ENCODE results near the gene EFS.
A peak's percentile ranks its signal among the peaks of the same experiment; 100 is the strongest.
"Not testable (repeated sequence)": the region's sequence is repeated elsewhere in the genome, so short reads cannot be mapped to it uniquely, and the experiment has no call there.

EFS gene

DNA sequence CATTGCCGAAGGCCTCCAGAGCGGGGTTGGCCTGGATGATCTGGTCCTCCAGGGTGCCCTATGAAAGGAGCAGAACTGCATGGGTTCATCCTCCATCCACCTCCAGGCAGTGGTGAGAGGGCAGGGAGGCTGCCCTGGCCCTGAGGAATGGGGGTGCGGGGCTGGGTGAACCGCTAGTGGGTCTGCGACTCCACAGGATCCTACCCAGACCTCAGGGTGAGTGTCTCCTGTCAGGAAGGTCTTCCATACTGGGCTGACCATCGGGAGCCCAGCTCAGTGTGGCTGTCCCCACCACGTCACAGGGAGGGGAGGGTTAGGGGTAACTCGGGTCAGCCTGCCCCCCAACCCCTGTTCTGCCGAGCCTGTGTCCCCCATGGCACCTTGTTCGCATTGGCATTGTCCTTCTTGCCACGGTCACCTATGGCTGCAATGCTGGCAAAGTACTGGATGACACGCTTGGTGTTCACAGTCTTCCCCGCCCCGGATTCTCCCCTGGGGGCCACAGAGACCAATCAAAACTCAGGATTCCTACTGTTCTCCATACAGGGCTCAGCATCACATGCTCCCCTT, 39.4 kb upstream of the EFS start:
- no peak overlapping the region for H3K27ac Mint-ChIP-seq
- no peak for ATAC-seq
- no peak overlapping the region for H3K4me3 Mint-ChIP-seq
- H3K36me3 Mint-ChIP-seq (ENCODE audit: low read depth), result no peaks in the 10 kb centered on the region
- no peaks in the 10 kb centered on the region for H3K9me3 Mint-ChIP-seq
- no peaks in the 10 kb centered on the region for H3K4me1 Mint-ChIP-seq
- no peak for DNase-seq
- peaks cover 11% of the 10 kb centered on the region for H3K27me3 Mint-ChIP-seq

GRCh38 chr14:23403908-23404307, 38.9 kb upstream of the EFS start:
- Mint-ChIP-seq H3K4me1 (no peaks in the 10 kb centered on the region), H3K9me3 (no peaks in the 10 kb centered on the region), H3K4me3 (no peak overlapping the region), H3K27ac (no peak overlapping the region), H3K36me3 (ENCODE audit: low read depth) (no peaks in the 10 kb centered on the region), H3K27me3 (peaks cover 11% of the 10 kb centered on the region)
- ATAC-seq, result no peak
- no peak for DNase-seq

- no peak overlapping the region for H3K27ac Mint-ChIP-seq
- DNase-seq (no peak), ATAC-seq (no peak)
- H3K4me3 Mint-ChIP-seq, result no peak overlapping the region
- no peaks in the 10 kb centered on the region for H3K9me3 Mint-ChIP-seq
- peaks cover 11% of the 10 kb centered on the region for H3K27me3 Mint-ChIP-seq
- H3K36me3 Mint-ChIP-seq (ENCODE audit: low read depth), result no peaks in the 10 kb centered on the region
- no peaks in the 10 kb centered on the region for H3K4me1 Mint-ChIP-seq
Measured at GRCh38 chr14:23403139-23403438, 38.1 kb upstream of the EFS start.

- peaks cover 8% of the 10 kb centered on the region for H3K27me3 Mint-ChIP-seq
- ATAC-seq (no peak), DNase-seq (no peak)
- H3K4me1 Mint-ChIP-seq, result no peaks in the 10 kb centered on the region
- H3K9me3 Mint-ChIP-seq, result no peaks in the 10 kb centered on the region
- no peak overlapping the region for H3K4me3 Mint-ChIP-seq
- H3K36me3 Mint-ChIP-seq (ENCODE audit: low read depth), result no peaks in the 10 kb centered on the region
- no peak overlapping the region for H3K27ac Mint-ChIP-seq
Measured at GRCh38 chr14:23402296-23403138, 37.5 kb upstream of the EFS start.

- H3K4me3 Mint-ChIP-seq, result no peak overlapping the region
- H3K27me3 Mint-ChIP-seq, result peaks cover 7% of the 10 kb centered on the region
- H3K27ac Mint-ChIP-seq, result peak overlapping the region; percentile 32
- no peaks in the 10 kb centered on the region for H3K9me3 Mint-ChIP-seq
- H3K36me3 Mint-ChIP-seq (ENCODE audit: low read depth), result no peaks in the 10 kb centered on the region
- H3K4me1 Mint-ChIP-seq, result no peaks in the 10 kb centered on the region
- DNase-seq (no peak), ATAC-seq (no peak)
Measured at GRCh38 chr14:23401291-23401690, 36.3 kb upstream of the EFS start.

GRCh38 chr14:23400496-23401149, 35.7 kb upstream of the EFS start:
- not testable (repeated sequence) for H3K36me3 Mint-ChIP-seq (ENCODE audit: low read depth); ATAC-seq; H3K27ac Mint-ChIP-seq; H3K4me1 Mint-ChIP-seq; H3K4me3 Mint-ChIP-seq; H3K27me3 Mint-ChIP-seq; DNase-seq; H3K9me3 Mint-ChIP-seq

GRCh38 chr14:23399591-23399990, 34.6 kb upstream of the EFS start:
- no peaks in the 10 kb centered on the region for H3K4me1 Mint-ChIP-seq
- ATAC-seq (no peak), DNase-seq (no peak)
- no peaks in the 10 kb centered on the region for H3K36me3 Mint-ChIP-seq (ENCODE audit: low read depth)
- H3K9me3 Mint-ChIP-seq, result no peaks in the 10 kb centered on the region
- no peak overlapping the region for H3K4me3 Mint-ChIP-seq
- H3K27ac Mint-ChIP-seq, result no peak overlapping the region
- peaks cover 8% of the 10 kb centered on the region for H3K27me3 Mint-ChIP-seq

- ATAC-seq (no peak), DNase-seq (no peak)
- Mint-ChIP-seq H3K4me1 (no peaks in the 10 kb centered on the region), H3K9me3 (no peaks in the 10 kb centered on the region), H3K4me3 (no peak overlapping the region), H3K27ac (no peak overlapping the region), H3K36me3 (ENCODE audit: low read depth) (no peaks in the 10 kb centered on the region), H3K27me3 (peaks cover 8% of the 10 kb centered on the region)
Measured at GRCh38 chr14:23399136-23399535, 34.2 kb upstream of the EFS start.

GRCh38 chr14:23398348-23398747, 33.4 kb upstream of the EFS start:
- no peak overlapping the region for H3K4me3 Mint-ChIP-seq
- no peaks in the 10 kb centered on the region for H3K36me3 Mint-ChIP-seq (ENCODE audit: low read depth)
- H3K27me3 Mint-ChIP-seq, result peaks cover 7% of the 10 kb centered on the region
- DNase-seq, result no peak
- H3K27ac Mint-ChIP-seq, result no peak overlapping the region
- ATAC-seq, result no peak
- H3K4me1 Mint-ChIP-seq, result no peaks in the 10 kb centered on the region
- H3K9me3 Mint-ChIP-seq, result no peaks in the 10 kb centered on the region

- ATAC-seq (no peak), DNase-seq (no peak)
- Mint-ChIP-seq H3K36me3 (ENCODE audit: low read depth) (no peaks in the 10 kb centered on the region), H3K27ac (no peak overlapping the region), H3K4me3 (no peak overlapping the region), H3K4me1 (no peaks in the 10 kb centered on the region), H3K9me3 (no peaks in the 10 kb centered on the region), H3K27me3 (peaks cover 3% of the 10 kb centered on the region)
Measured at GRCh38 chr14:23396781-23397407, 31.9 kb upstream of the EFS start.

- Mint-ChIP-seq H3K27ac (no peak overlapping the region), H3K36me3 (ENCODE audit: low read depth) (no peaks in the 10 kb centered on the region), H3K4me1 (no peaks in the 10 kb centered on the region), H3K4me3 (no peak overlapping the region), H3K27me3 (peaks cover 3% of the 10 kb centered on the region), H3K9me3 (no peaks in the 10 kb centered on the region)
- no peak for ATAC-seq
- DNase-seq, result no peak
Measured at GRCh38 chr14:23396126-23396525, 31.2 kb upstream of the EFS start.

GRCh38 chr14:23392613-23393012, 27.6 kb upstream of the EFS start:
- ATAC-seq (no peak), DNase-seq (no peak)
- Mint-ChIP-seq H3K9me3 (no peaks in the 10 kb centered on the region), H3K36me3 (ENCODE audit: low read depth) (no peaks in the 10 kb centered on the region), H3K4me3 (no peak overlapping the region), H3K4me1 (no peaks in the 10 kb centered on the region), H3K27ac (no peak overlapping the region), H3K27me3 (peaks cover 5% of the 10 kb centered on the region)

GRCh38 chr14:23389871-23390270, 24.9 kb upstream of the EFS start:
- not testable (repeated sequence) for H3K27me3 Mint-ChIP-seq; DNase-seq; H3K4me1 Mint-ChIP-seq; H3K27ac Mint-ChIP-seq; H3K9me3 Mint-ChIP-seq; ATAC-seq; H3K4me3 Mint-ChIP-seq; H3K36me3 Mint-ChIP-seq (ENCODE audit: low read depth)

DNA sequence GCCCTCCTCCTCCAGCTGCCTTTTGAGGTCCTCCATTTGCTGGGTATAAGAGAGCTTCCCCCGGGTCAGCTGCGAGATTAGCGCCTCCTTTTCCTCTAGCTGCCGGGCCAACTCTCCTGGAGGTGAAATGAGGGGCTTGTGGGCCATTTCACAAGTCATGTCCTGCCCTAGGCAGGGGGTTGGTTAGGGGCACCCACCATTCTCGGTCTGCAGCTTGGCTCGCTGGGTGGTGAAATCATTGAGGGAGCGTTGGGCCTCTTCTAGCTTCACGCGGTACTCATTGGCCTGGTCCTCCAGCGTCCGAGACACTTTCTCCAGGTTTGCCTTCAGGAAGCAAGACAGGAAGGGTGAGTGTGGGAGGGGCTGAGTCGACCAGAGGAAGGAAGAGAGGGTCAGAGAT, 24.4 kb upstream of the EFS start:
- Mint-ChIP-seq H3K4me3 (no peak overlapping the region), H3K27me3 (peaks cover 2% of the 10 kb centered on the region), H3K9me3 (no peaks in the 10 kb centered on the region), H3K27ac (no peak overlapping the region), H3K4me1 (no peaks in the 10 kb centered on the region), H3K36me3 (ENCODE audit: low read depth) (no peaks in the 10 kb centered on the region)
- ATAC-seq, result no peak
- DNase-seq, result no peak

DNA sequence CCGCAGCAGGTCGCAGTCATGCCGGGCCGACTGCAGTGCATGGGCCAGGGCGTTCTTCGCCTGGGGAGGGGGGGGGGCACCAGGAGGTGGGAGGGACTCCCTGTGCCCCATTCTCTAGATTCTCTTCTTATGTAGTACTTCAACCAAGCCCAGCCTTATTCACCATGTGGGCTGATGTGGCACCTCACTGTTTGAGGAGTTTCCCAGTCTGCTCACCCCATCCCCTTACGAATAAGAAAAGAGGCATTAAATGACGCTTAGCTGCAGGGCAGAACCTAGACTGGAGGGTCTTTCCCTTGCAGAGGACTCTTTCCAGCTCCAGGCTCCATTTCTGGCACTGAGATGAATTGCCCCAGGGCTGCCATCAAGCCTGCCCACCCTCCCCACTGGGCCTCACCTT, 24.0 kb upstream of the EFS start:
- no peaks in the 10 kb centered on the region for H3K36me3 Mint-ChIP-seq (ENCODE audit: low read depth)
- peaks cover 2% of the 10 kb centered on the region for H3K27me3 Mint-ChIP-seq
- no peaks in the 10 kb centered on the region for H3K4me1 Mint-ChIP-seq
- no peak overlapping the region for H3K4me3 Mint-ChIP-seq
- H3K27ac Mint-ChIP-seq, result no peak overlapping the region
- DNase-seq (no peak), ATAC-seq (no peak)
- no peaks in the 10 kb centered on the region for H3K9me3 Mint-ChIP-seq

Data from activated naive CD8-positive, alpha-beta T cell treated with anti-CD3 and anti-CD28 coated beads, Interleukin-2, amount 50 U/mL, for 24 hours (primary cell).